Activated naive CD4-positive, alpha-beta T cell treated with anti-CD3 and anti-CD28 coated beads, Interleukin-2, amount 50 U/mL, for 72 hours (primary cell): ENCODE data around the gene JUP. TPM values are rescaled to one million over a fixed set of nuclear protein-coding genes. Genes with fewer than 3 reads are reported as not detected.
A peak's percentile ranks its signal among the peaks of the same experiment; 100 is the strongest.
"Not testable (repeated sequence)": the region's sequence is repeated elsewhere in the genome, so short reads cannot be mapped to it uniquely, and the experiment has no call there.

Source experiments
- ATAC-seq, 2 donors: fragments of 150-1000 bp; cut with Tn5 transposase; 2 replicates each; pipeline ENCODE4 v1.10.0; 2021; ENCODE audit warnings: mild to moderate bottlenecking in 2 of 2, moderate library complexity in 2 of 2
- DNase-seq, 2 donors: peaks; one replicate each; pipeline ENCODE4 v3.0.0; 2021 to 2022; ENCODE audit warnings: low spot score in 2 of 2
- H3K27ac Mint-ChIP-seq, 2 donors: one replicate each; pipeline ENCODE4 v1.8.0; 2022; ENCODE audit warnings: mild to moderate bottlenecking in 2 of 2, mixed read lengths in 2 of 2
- H3K36me3 Mint-ChIP-seq, 2 donors: one replicate each; pipeline ENCODE4 v1.8.0; 2022; ENCODE audit warnings: mixed read lengths in 2 of 2
- H3K9me3 Mint-ChIP-seq, 2 donors: one replicate each; pipeline ENCODE4 v1.8.0; 2022; ENCODE audit warnings: mixed read lengths in 2 of 2
- total RNA-seq, 2 donors: library from RNA; stranded (reverse); gene quantifications; one replicate each; pipeline ENCODE4 v1.2.3, GENCODE V29; 2022

The JUP gene
- total RNA-seq, 2 donors from 2014 or later = 0.39 to 0.72 TPM

DNA sequence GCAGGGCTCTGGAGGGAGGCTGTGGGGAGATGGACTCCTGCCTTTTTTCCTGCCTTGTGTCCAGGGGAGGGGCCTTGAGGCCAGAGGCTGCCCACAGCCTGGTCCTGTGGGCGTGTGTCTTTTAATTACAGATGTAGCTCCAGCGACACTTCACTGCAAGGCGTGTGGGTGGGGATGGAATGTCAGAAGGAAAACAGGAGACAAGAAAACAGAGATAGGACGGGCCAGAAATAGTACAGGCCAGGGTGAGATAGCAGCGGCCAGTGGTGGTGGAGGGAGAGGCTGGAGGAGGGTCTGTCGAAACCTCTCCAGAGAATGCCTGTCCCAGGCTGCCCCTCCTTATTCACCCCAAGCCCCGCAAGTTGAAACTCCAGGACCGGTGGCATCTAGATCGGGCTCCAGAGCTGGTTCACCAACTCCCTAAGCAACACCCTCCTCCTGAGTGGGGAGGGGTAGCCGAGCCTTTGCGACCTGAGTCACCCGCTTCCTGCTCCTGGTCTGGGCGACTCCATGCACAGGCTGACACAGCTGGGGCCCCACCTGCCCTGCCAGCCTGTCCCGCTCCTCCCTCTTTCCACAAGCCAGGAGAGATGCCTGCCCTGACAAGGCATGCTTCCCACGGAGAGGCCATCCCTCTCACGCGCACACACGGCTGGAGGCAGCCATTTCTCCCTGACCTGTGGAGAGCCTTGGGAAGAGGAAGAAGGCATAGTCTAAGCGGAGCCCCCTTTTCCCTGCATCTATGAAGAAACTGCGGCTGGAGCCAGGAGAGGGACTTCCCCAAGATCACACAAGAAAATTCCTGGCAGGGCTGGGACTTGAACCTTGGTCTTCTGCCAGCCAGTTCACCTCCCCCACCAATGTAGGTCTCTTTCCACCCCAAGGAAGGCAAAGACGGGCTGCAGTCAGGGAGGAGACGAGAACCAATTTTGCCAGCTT, 6.6 kb upstream of the JUP start:
- Mint-ChIP-seq H3K36me3 (no peaks in the 10 kb centered on the region), H3K27ac (no peak overlapping the region), H3K9me3 (no peaks in the 10 kb centered on the region)
- DNase-seq = no peak
- peak in 1 of 2 donors; percentile 47 for ATAC-seq

DNA sequence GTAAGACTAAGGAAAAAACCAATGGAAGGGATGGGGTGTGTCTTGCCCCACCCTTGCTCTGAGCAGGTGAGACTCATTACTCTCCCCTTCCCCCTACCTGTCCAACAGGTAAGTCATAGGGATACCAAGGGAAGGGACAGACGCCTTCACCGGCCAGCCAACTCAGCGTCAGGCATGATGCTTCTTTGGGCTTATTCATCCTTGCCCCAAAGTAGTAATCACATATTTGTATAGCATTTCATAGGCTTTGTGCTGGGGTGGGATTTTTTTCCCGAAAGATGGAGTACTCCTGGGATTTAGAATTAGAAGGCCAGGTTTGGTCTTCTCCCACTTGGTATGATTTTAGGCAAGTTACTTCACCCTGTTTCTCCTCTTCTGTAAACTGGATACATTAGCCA, 509 bp upstream of the JUP start:
- Mint-ChIP-seq H3K9me3 (no peaks in the 10 kb centered on the region), H3K27ac (no peak overlapping the region), H3K36me3 (no peaks in the 10 kb centered on the region)
- no peak for DNase-seq
- no peak for ATAC-seq

DNA sequence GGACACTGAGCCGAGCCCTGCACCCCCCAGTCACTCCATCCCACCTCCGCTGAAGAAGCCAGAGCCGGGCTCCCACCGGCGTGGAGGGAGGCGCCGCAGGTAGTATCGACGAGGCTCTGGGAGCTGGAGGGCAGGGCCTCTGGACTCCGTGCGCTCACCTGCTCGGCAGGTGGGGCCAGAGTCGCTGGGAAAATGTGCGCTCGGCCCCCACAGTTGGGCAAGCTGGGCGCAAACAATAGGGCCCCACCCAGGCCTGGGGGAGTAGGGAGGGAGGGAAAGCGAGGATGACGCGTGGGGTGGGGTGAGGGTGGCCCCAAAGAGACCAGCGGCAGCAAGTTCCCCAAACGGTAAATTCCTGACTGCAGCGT, 668 bp downstream of the JUP start:
- no peak for ATAC-seq

DNA sequence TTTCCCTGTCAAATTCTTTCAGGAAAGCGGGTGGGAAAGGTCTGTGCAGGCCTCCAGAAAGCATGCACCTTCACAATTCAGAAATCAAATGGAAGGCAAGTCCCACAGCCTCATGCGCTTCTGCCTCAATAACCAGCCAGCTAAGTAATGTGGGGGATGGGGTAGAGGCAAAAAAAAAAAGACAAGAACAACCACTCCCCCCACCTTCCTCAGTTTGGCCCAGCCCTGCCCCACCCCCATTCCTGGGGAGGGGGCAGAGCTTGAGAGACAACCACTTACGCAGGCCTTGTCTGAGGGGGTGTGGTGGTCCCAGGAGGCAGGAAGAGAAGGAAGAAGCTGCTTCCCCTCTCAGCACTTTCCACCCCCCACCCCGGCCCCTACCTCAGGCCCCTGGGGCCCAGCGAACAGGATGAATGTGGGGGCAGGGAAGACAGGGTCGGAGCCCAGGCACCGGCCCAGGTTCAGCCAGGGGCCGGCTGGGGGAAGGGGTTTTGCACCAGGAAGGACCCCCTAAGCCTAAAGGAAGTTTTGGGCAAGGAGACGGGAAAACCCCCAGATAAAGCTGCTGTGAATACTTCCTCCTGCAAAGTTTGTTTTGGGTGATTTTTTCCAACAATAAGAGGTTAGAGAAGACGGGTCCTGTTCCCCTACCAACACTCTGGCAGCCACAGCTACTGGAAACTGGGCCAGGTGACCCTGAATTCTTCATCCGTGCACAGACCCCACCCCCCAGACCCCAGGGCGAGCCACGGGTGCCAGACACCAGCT, 1.2 kb downstream of the JUP start:
- DNase-seq (no peak), ATAC-seq (no peak)
- Mint-ChIP-seq H3K9me3 (no peaks in the 10 kb centered on the region), H3K36me3 (no peaks in the 10 kb centered on the region), H3K27ac (no peak overlapping the region)

More for the DNA sequence above, 668 bp downstream of the JUP start:
- no peak for DNase-seq
- Mint-ChIP-seq H3K27ac (no peak overlapping the region), H3K9me3 (no peaks in the 10 kb centered on the region), H3K36me3 (no peaks in the 10 kb centered on the region)

DNA sequence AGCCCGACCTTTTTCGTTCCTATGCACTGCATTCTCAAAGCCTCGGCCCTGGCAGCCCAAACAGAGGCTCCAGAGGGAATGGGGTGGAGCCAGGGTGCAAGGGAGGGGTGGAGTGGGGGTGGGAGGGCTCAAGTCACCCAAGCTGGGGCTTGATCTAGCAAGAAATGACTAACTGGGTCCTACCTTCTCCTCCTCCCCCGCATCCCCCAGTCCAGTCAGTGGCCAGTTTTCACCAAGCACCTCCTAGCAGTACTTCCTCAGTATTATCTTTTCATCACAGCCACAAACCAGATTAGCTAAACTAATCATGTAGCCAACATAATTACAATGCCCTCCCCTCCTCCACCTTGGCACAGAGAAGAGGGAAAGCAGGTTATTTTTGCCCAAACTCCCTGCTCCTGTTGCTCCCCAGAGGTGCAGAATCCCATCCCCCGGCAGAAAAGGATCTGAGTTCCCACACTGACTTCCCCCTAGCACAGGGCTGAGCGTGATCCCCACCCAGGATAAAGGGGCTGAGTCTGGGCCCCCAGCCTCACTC, 2.2 kb downstream of the JUP start:
- H3K9me3 Mint-ChIP-seq = no peaks in the 10 kb centered on the region
- DNase-seq (no peak), ATAC-seq (no peak)
- H3K27ac Mint-ChIP-seq = no peak overlapping the region
- H3K36me3 Mint-ChIP-seq = no peaks in the 10 kb centered on the region

DNA sequence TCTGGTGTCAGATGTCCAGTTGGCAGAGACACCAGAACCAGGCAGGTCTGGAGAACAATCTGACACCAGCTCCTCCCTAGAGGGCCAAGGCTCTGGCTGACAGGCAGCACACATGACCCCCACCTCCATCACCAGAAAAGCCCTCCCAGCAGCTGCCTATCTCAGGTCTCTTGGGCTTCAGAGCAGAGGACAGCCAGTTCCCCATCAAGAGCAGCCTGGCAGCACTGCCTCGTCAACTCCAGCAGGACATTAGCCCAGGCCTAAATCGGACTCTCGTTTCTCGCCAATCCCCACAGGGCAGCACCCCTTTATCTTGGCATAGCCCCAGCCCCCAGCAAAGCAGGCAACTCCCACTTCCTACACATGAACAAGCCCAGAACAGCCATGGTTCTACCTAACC, 4.4 kb downstream of the JUP start:
- ATAC-seq = no peak
- Mint-ChIP-seq H3K9me3 (no peaks in the 10 kb centered on the region), H3K36me3 (no peaks in the 10 kb centered on the region), H3K27ac (peak overlapping the region in 1 of 2 donors; percentile 60)
- DNase-seq = no peak

DNA sequence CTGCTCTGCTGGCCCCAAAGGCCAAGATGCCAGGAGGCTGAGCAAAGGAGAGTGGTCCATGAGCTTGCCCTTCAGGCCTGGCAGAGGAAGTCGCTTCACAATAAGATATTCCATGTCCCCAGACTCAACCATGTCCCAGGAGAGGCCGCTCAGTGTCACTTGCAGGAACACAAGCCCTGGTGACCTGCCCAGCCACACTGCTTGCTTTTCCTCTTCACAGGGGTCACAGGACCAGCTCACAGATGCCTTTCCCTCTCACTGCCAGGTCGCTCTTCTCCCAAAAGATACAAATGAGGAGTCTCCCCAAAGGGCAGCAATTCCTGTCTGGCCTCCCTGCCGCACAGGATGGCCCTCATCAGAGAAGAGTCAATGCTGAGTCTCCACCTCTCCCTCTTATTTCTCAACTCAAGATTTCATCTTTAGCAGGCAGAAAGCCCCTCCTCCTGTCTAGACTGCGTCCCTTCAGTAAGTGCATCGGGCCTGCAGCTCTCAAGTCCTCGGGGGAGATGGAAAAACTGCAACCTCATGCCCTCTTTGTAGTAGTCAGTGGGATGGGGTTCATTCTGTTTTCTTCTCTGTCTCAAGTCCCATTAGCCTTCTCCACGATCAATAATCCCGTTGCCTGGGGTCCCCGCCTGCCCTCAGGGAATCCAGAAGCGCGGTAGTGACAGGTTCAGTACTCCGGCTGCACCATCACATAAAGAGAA, 5.0 kb downstream of the JUP start:
- no peaks in the 10 kb centered on the region for H3K36me3 Mint-ChIP-seq
- no peaks in the 10 kb centered on the region for H3K9me3 Mint-ChIP-seq
- no peak overlapping the region for H3K27ac Mint-ChIP-seq
- ATAC-seq (no peak), DNase-seq (no peak)

DNA sequence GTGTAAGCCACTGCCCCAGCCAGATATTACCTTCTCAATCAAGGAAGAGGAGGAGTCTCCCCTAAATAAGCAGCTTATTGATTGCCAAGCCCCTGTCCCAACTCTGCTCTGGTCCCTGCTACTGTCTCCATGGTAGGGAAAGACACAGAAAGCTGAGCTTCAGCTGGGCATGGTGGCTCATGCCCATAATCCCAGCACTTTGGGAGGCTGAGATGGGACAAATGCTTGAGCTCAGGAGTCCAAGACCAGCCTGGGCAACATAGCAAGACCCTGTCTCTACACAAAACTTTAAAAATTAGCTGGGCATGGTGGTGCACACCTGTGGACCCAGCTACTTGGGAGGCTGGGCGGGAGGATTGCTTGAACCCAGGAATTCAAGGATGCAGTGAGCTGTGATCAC, 6.6 kb downstream of the JUP start:
- Mint-ChIP-seq H3K36me3 (no peaks in the 10 kb centered on the region), H3K9me3 (no peaks in the 10 kb centered on the region), H3K27ac (no peak overlapping the region)
- DNase-seq (no peak), ATAC-seq (no peak)

DNA sequence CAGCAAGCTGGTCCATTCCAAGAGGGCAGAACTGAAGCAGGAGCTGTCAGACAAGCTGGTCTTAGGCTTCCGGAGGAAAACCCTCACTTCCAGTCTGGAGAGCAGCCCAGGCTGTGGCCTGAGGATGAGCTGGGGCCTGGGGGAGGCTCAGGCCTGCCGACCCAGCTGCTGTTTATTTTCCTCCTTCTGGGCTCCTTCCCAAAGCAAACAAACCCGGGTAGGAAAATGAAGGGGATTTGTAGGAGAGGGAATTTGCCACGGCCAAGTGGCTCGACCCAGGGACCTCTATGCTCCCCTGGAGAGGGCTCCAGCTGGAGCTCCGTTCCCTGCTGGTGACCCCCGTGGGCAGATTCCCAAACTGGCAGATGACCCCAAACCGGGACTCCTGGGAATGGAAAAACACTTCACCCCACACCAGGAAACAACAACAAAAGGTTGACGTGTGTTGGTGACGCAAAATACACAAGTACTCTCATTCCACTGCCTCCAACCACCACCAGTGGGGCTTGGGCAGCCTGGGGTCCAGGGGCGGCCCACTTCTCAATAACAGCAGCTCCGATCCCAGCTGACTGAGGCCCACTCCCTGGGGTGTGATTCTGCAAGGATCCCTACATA, 8.8 kb downstream of the JUP start:
- H3K9me3 Mint-ChIP-seq = no peaks in the 10 kb centered on the region
- H3K27ac Mint-ChIP-seq = no peak overlapping the region
- DNase-seq = no peak
- no peaks in the 10 kb centered on the region for H3K36me3 Mint-ChIP-seq
- no peak for ATAC-seq

DNA sequence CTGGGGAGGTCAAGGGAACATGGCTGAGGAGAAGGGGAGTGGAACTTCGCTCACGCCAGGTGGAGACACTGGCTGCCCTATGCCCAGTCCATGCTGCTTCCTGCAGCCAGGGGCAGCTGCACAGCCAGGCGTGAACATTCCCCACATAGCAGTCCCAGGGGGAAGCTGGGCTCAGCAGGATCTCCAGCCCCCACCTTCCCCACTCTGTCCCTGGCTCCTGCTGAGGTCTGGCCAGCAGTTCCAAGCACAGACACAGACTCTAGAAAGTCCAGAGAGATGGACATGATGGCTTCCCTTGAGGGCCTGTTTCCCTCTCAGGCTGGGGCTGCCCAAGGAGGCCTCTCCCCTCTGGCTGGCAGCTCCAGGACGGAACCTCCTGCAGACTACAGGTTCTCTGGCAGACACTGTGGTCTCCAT, 9.3 kb downstream of the JUP start:
- Mint-ChIP-seq H3K9me3 (no peaks in the 10 kb centered on the region), H3K36me3 (no peaks in the 10 kb centered on the region), H3K27ac (no peak overlapping the region)
- no peak for DNase-seq
- no peak for ATAC-seq

DNA sequence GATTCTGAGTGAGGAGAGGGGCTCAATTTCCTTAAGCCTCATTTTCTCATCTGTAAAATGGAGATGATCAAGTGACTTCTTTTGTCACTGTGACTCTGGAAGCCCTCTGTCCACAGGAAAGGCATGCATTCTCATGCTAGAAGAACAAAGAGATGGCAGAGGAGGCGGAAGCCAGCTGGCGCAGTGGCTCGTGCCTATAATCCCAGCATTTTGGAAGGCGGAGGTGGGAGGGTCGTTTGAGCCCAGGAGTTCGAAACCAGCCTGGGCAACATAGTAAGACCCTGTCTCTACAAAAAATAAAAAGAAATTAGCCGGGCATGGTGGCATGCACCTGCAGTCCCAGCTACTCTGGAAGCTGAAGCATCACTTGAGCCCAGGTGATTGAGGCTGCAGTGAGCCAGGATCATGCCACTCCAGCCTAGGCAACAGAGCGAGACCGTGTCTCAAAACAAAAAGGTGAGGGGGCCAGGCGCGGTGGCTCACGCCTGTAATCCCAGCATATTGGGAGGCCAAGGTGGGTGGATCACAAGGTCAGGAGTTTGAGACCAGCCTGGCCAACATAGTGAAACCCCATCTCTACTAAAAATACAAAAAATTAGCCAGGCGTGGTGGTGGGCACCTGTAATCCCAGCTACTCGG, 10.1 kb downstream of the JUP start:
- not testable (repeated sequence) for H3K36me3 Mint-ChIP-seq, H3K9me3 Mint-ChIP-seq, H3K27ac Mint-ChIP-seq, ATAC-seq, DNase-seq

DNA sequence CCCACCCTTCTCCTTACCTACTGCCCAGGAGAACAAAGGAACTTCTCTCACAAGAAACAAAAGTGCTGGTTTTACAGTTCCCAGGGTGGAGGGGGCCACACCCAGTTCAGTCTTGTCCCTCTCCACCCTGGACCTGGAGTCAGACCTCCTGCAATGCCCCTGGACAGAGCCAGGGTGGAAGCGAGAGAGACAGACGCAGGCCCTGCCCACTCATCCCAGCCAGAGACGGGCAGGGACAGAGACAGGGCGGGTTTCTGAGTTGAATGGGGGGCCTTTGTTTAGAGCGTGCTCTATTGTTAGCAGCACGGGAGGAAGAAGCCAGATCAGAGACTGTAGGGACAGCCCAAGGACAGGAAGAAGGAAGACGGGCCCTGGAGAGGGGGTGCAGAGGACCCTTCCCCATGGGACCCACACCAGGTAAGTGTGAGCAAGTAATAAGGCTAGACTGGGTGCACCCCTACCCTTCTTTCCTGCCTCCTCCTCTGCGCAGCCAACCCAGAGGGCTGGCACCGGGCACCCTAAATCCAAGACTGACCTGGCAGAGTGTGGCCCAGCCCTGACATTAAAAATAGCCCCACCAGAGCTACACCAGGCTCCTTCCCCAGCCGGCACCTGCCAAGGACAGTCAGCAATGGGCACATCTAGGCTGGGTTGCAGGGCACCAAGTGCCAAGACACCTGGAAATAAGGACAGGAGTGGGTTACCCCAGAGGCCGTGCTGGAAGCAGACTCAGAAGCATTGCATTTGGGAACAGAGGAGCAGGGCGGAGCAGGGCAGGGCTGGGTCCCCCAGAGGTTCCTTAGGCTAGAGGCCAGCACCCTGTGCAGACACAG, 10.9 kb downstream of the JUP start:
- no peaks in the 10 kb centered on the region for H3K36me3 Mint-ChIP-seq
- peak overlapping the region in 1 of 2 donors; percentile 74 for H3K27ac Mint-ChIP-seq
- DNase-seq (no peak), ATAC-seq (no peak)
- H3K9me3 Mint-ChIP-seq = no peaks in the 10 kb centered on the region

DNA sequence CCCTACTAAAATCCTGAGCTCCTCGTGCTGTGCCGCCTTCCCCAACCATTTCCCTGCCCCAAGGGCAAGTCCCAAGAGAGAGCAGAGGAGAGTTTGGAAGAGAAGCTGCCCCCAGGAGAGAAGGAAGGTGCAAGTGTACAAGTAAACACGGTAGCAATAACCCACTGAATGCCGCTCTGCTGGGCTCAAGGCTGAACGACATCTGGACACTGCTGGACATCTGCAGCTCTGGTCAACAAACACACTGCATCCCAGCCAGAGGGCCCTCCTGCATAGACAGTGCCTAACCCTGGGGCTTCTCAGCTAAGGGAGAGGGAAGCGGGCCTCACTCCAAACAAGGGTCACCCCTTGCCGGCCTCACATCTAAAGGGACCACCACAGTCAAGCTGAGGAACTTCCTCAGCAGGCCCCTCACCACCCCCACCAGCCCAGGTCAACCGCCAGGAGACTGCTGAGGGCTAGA, 12.7 kb downstream of the JUP start:
- ATAC-seq = no peak
- Mint-ChIP-seq H3K9me3 (no peaks in the 10 kb centered on the region), H3K27ac (no peak overlapping the region), H3K36me3 (no peaks in the 10 kb centered on the region)
- no peak for DNase-seq

DNA sequence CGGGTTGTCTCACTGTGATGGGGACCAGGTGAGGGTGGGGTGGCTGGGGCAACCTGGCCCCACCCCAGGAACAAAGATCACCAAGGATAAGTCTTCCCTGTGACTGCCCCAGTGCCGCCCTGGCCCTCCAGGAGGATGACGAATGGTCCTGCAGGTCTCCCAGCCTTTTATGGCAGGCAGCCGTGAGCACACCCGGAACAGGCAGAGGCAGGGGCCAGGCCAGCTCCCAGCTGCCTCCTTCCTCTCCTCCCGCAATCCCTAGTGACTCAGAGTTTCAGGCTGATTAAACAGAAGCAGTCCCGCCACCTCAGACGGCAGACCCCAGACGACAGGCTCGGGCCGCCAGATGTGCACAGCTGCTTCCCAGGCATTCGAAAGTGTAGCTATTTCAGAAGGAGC, 13.3 kb downstream of the JUP start:
- Mint-ChIP-seq H3K27ac (no peak overlapping the region), H3K9me3 (no peaks in the 10 kb centered on the region), H3K36me3 (no peaks in the 10 kb centered on the region)
- DNase-seq = no peak
- ATAC-seq = no peak

DNA sequence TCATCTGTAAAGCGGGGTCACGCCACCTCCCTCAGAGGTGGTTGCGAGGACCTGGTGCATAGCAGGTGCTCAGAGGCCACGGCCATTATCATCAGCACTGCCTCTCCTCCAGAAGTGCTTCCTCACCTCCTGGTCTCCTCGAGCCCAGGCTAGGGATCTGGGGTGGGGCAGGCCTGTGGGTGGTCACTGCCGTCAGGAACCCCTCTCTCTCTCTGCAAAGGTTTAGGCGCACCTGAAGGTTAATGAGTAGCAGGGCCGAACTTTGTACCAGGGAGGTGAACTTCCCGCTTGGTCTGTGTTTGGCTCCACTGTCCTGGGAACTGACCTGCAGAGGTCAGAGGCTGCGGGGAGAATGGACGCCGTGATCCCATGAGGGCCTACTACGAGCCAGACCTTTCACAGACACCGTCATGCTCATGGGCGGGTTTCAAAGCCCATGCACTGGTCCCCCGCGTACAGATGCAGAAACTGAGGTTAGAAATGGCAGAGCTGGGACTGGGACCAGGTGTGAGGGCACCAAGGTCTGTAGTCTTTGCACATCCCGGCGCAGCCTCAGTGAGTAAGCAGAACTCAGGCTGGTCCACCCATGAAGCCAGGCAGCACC, 13.8 kb downstream of the JUP start:
- no peaks in the 10 kb centered on the region for H3K36me3 Mint-ChIP-seq
- no peak for DNase-seq
- no peak for ATAC-seq
- H3K27ac Mint-ChIP-seq = no peak overlapping the region
- no peaks in the 10 kb centered on the region for H3K9me3 Mint-ChIP-seq
